B cell (primary cell): ENCODE results near the gene EGLN2. TPM values are rescaled to one million over a fixed set of nuclear protein-coding genes. Genes with fewer than 3 reads are reported as not detected.
"Not testable (repeated sequence)": the region's sequence is repeated elsewhere in the genome, so short reads cannot be mapped to it uniquely, and the experiment has no call there.

Experiments
- ATAC-seq: fragments of 200-7000 bp; cut with Tn5 transposase; one replicate; pipeline ENCODE4 v1.10.0; 2021; ENCODE audit warnings: low read depth, mild to moderate bottlenecking, moderate number of reproducible peaks, moderate library complexity
- CTCF ChIA-PET: fragments of 350-600 bp; sonication (Branson Sonifier 250); formaldehyde crosslinking; loops from one replicate; lab custom pipeline; 2021; ENCODE audit warnings: antibody characterized with exemption, inconsistent platforms; lab: Charles Lee
- POLR2A ChIA-PET: fragments of 350-600 bp; sonication (Branson Sonifier 250); formaldehyde crosslinking; loops from one replicate; lab custom pipeline; 2021; ENCODE audit warnings: antibody characterized with exemption; lab: Charles Lee
- DNase-seq: peaks from one replicate; pipeline ENCODE4 v3.0.0; 2013
- H2AFZ ChIP-seq: 2 replicates; pipeline ENCODE4 v1.6.1; 2012; ENCODE audit warnings: mild to moderate bottlenecking, low read depth, low read length; ENCODE audit not compliant: insufficient read depth, poor library complexity, severe bottlenecking
- H3K27ac ChIP-seq, 2 donors: 1 replicate in 1 of 2; 2 replicates in 1 of 2; pipeline ENCODE4 v1.5.1; 2012 to 2013; ENCODE audit warnings: low read length in 2 of 2, mild to moderate bottlenecking in 2 of 2, moderate library complexity in 1 of 2
- H3K27me3 ChIP-seq, 4 experiments: fragments of 200-600 bp in 1 of 4; sonication (generic) in 1 of 4; replicated peaks in 1 of 4; 1 replicate in 2 of 4; 2 replicates in 2 of 4; pipeline versions ENCODE4 v1.6.1 to v1.7.0; 2013 to 2016; ENCODE audit warnings: low read length in 3 of 4, mild to moderate bottlenecking in 2 of 4, mixed read lengths in 1 of 4, moderate library complexity in 1 of 4; ENCODE audit not compliant: insufficient read depth in 4 of 4, control insufficient read depth in 3 of 4; ENCODE audit errors: control extremely low read depth in 1 of 4
- H3K36me3 ChIP-seq, 2 experiments: replicated peaks in 1 of 2; 1 replicate in 1 of 2; 2 replicates in 1 of 2; pipeline versions ENCODE4 v1.6.1 to v1.7.1; 2013; ENCODE audit warnings: low read length in 1 of 2; ENCODE audit not compliant: insufficient read depth in 2 of 2, control insufficient read depth in 1 of 2; ENCODE audit errors: control extremely low read depth in 1 of 2, extremely low read depth in 1 of 2
- H3K4me1 ChIP-seq, 2 donors: fragments of 200-600 bp in 1 of 2; sonication (generic) in 1 of 2; 1 replicate in 1 of 2; 2 replicates in 1 of 2; pipeline versions ENCODE4 v1.5.1 to v1.6.1; 2013 to 2017; ENCODE audit warnings: low read length in 2 of 2; ENCODE audit not compliant: control insufficient read depth in 2 of 2, insufficient read depth in 2 of 2
- H3K4me2 ChIP-seq: replicated peaks from 2 replicates; pipeline ENCODE3; 2012; ENCODE audit warnings: mild to moderate bottlenecking, low read depth, low read length; ENCODE audit not compliant: poor library complexity, severe bottlenecking
- H3K4me3 ChIP-seq, 5 experiments: fragments of 200-600 bp in 1 of 5; sonication (generic) in 1 of 5; 1 replicate in 3 of 5; 2 replicates in 2 of 5; pipeline versions ENCODE4 v1.5.1 to v1.7.0; 2011 to 2016; ENCODE audit warnings: low read length in 4 of 5, mild to moderate bottlenecking in 4 of 5, low read depth in 2 of 5, control low read depth in 1 of 5, moderate library complexity in 1 of 5; ENCODE audit not compliant: insufficient read depth in 1 of 5; ENCODE audit errors: control extremely low read depth in 1 of 5, extremely low read depth in 1 of 5
- H3K79me2 ChIP-seq: fragments of 200-600 bp; sonication (generic); one replicate; pipeline ENCODE4 v1.6.0; 2016; ENCODE audit warnings: low read length; ENCODE audit not compliant: control insufficient read depth, insufficient read depth
- H3K9ac ChIP-seq: fragments of 200-600 bp; sonication (generic); 2 replicates; pipeline ENCODE4 v1.6.1; 2017; ENCODE audit warnings: mild to moderate bottlenecking, low read length, moderate library complexity
- H3K9me3 ChIP-seq, 3 donors: one replicate each; pipeline versions ENCODE4 v1.6.1 to v1.7.1; 2013; ENCODE audit warnings: low read length in 2 of 3; ENCODE audit not compliant: control insufficient read depth in 2 of 3, insufficient read depth in 1 of 3; ENCODE audit errors: control extremely low read depth in 1 of 3
- H4K20me1 ChIP-seq: 2 replicates; pipeline ENCODE4 v1.6.0; 2012; ENCODE audit warnings: mild to moderate bottlenecking, low read length; ENCODE audit not compliant: insufficient read depth, control insufficient read depth, poor library complexity, severe bottlenecking
- H3K27ac Mint-ChIP-seq: one replicate; pipeline ENCODE4 v1.8.0; 2021; ENCODE audit warnings: mixed read lengths
- H3K27me3 Mint-ChIP-seq: one replicate; pipeline ENCODE4 v1.8.0; 2021; ENCODE audit warnings: mixed read lengths
- H3K4me1 Mint-ChIP-seq: one replicate; pipeline ENCODE4 v1.8.0; 2021; ENCODE audit warnings: mixed read lengths
- H3K4me3 Mint-ChIP-seq: one replicate; pipeline ENCODE4 v1.8.0; 2021; ENCODE audit warnings: mixed read lengths
- H3K9me3 Mint-ChIP-seq: one replicate; pipeline ENCODE4 v1.8.0; 2022; ENCODE audit warnings: mixed read lengths; ENCODE audit not compliant: insufficient read depth
- EZH2 ChIP-seq: IDR thresholded peaks from 2 replicates; pipeline ENCODE4 v1.6.1; 2012; ENCODE audit warnings: borderline replicate concordance, low read depth, mild to moderate bottlenecking, moderate library complexity, low read length; ENCODE audit not compliant: insufficient read depth, poor library complexity, severe bottlenecking
- WGBS: methylation state at CpG from one replicate; pipeline ENCODE4 v1.1.5; 2013; ENCODE audit warnings: missing lambda C conversion rate; ENCODE audit not compliant: insufficient coverage; 5-methylcytosine and 5-hydroxymethylcytosine counted together
- intact Hi-C: fragments of 100-400 bp; cut with micrococcal nuclease; formaldehyde crosslinking; loops from one replicate; pipeline ENCODE4 v1.10.0; 2022
- polyA plus RNA-seq: library from polyadenylated mRNA; depleted of rRNA; stranded (reverse); fragments of >200 nt; gene quantifications from 2 replicates; pipeline ENCODE4 v1.2.3, GENCODE V29; 2012
- total RNA-seq, 2 donors: library from RNA; stranded (reverse); fragments of 120-200 nt in 1 of 2; gene quantifications; 1 replicate in 1 of 2; 2 replicates in 1 of 2; pipeline versions ENCODE4 v1.2.3 to v1.2.4, GENCODE V29; 2013 to 2022
- TF ChIP-seq, protein P1 (sequence below): fragments of 200-600 bp; IDR thresholded peaks from one replicate; pipeline ENCODE4 v1.8.0; 2022; ENCODE audit warnings: antibody characterized with exemption, mild to moderate bottlenecking

EGLN2 gene
- total and polyA plus RNA-seq, 2 donors (not counting 1 experiment from before 2014, with no cell fraction given): 130 to 178 TPM

DNA sequence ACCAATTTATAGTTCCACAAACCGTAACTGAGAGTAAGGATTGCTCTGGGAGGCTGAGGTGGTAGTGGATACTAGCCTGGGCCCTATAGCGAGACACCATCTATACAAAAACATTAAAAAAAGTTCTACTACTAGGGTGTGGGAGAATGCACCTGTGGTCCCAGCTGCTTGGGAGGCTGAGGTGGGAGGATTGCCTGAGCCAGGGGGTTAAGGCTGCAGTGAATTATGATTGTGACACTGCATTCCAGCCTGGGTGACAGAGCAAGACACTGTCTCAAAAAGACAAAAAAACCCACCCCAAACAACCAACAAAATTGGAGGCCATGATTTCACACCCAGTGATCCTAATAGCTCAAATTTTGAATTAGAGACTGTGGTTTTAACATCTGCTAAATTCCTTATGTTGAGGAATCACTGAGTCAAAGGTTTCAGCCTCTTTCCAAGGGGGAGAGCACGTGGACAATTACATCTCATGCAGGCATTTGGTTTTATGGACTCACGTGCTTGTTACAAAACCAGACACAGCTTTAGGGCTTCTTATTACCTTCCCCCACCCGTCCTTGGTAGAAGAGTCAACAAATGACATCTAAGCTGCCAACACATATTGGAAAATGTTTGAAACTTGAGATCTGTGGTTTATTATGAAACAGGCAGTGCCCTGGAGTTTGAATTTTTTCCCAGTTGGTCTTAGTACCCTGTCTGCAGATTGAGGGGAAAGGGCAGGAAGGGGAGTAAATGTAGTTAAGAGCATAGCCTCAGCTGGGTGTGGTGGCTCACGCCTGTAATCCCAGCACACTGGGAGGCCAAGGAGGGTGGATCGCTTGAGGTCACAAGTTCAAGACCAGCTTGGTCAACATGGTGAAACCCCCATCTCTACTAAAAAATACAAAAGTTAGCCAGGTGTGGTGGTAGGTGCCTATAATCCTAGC, 32.8 kb downstream of the EGLN2 start:
- intact Hi-C loops: no loop called here
- Mint-ChIP-seq H3K27ac (no peak overlapping the region), H3K4me3 (no peak overlapping the region), H3K4me1 (no peaks in the 10 kb centered on the region), H3K27me3 (no peaks in the 10 kb centered on the region), H3K9me3 (no peaks in the 10 kb centered on the region)
- Histone ChIP-seq H3K9ac (no peak overlapping the region), H3K4me3 (no peak overlapping the region), H3K36me3 (no peaks in the 10 kb centered on the region), H2AFZ (no peak overlapping the region), H4K20me1 (no peaks in the 10 kb centered on the region), H3K27ac (no peak overlapping the region), H3K9me3 (no peaks in the 10 kb centered on the region), H3K4me1 (no peaks in the 10 kb centered on the region), H3K79me2 (no peaks in the 10 kb centered on the region), H3K4me2 (no peak overlapping the region), H3K27me3 (no peaks in the 10 kb centered on the region)
- WGBS: 80% methylated on average over 1 of the region's 7 CpGs
- ATAC-seq (no peak), DNase-seq (peak; percentile 0)
- POLR2A ChIA-PET: interaction anchor here (0.6 kb wide), 1 partner anchor 370 kb away, joined by 3 read pairs; no protein-coding TSS in a partner anchor
- CTCF ChIA-PET: no interaction called here
- TF ChIP-seq, protein P1, sequence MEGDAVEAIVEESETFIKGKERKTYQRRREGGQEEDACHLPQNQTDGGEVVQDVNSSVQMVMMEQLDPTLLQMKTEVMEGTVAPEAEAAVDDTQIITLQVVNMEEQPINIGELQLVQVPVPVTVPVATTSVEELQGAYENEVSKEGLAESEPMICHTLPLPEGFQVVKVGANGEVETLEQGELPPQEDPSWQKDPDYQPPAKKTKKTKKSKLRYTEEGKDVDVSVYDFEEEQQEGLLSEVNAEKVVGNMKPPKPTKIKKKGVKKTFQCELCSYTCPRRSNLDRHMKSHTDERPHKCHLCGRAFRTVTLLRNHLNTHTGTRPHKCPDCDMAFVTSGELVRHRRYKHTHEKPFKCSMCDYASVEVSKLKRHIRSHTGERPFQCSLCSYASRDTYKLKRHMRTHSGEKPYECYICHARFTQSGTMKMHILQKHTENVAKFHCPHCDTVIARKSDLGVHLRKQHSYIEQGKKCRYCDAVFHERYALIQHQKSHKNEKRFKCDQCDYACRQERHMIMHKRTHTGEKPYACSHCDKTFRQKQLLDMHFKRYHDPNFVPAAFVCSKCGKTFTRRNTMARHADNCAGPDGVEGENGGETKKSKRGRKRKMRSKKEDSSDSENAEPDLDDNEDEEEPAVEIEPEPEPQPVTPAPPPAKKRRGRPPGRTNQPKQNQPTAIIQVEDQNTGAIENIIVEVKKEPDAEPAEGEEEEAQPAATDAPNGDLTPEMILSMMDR: no peak
- TF ChIP-seq EZH2: no peak

DNA sequence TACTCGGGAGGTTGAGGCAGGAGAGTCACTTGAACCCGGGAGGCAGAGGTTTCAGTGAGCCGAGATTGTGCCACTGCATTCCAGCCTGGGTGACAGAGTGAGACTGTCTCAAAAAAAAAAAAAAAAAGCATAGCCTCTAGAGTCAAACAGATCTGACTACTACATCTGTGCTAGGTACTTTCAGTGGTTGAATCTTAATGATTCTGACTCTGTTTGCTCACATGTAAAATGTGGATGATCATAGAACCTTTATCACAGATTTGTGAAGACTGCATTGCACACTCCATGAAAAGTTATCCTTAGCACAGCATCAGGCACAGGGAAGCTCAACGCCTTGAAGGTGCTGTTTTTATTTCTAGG, 33.4 kb downstream of the EGLN2 start:
- ATAC-seq, H3K4me3 Mint-ChIP-seq, H3K4me1 Mint-ChIP-seq, H3K9ac ChIP-seq, H3K27me3 ChIP-seq, H2AFZ ChIP-seq, intact Hi-C loops, H3K36me3 ChIP-seq, POLR2A ChIA-PET, H3K4me3 ChIP-seq, H3K27me3 Mint-ChIP-seq, H3K9me3 Mint-ChIP-seq, H3K27ac Mint-ChIP-seq, H3K9me3 ChIP-seq, H3K79me2 ChIP-seq, CTCF ChIA-PET, H3K4me2 ChIP-seq, H3K4me1 ChIP-seq, H4K20me1 ChIP-seq, H3K27ac ChIP-seq: not testable (repeated sequence)
- WGBS: no CpG with 5 or more reads among the region's 4 CpGs
- peak; percentile 0 for DNase-seq

DNA sequence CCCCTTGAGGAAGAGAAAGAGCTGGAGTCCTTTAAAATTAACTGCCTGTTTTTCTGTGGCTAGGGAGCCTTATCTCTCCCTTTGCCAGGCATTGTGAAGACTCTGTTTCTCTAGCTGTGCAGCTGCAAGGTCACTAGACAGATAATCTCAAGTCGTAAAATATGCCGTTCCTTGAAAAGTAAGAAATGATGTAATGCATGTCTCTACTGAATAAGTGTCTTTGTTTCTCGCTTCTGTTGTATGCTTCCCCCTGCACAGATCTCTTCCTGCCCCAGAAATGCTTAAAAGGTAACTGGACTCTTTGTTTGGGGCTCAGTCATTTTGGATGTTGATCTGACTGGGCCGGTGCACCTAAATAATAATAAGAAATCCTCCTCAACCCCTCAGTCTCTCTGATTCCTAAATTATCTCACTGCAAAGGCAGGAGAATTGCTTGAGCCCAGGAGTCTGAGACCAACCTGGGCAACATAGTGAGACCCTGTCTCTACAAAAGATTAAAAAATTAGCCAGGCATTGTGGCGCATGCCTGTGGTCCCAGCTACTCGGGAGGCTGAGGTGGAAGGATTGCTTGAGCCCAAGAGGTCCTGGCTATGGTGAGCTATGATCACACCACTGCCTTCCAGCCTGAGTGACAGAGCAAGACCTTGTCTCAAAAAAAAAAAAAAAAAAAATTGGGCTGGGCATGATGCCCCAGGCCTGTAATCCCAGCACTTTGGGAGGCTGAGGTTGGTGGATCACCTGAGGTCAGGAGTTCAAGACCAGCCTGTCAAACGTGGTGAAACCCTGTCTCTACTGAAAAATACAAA, 34.9 kb downstream of the EGLN2 start:
- H3K4me3 Mint-ChIP-seq, ATAC-seq, CTCF ChIA-PET, H3K9ac ChIP-seq, H3K27me3 Mint-ChIP-seq, H2AFZ ChIP-seq, H3K4me3 ChIP-seq, H4K20me1 ChIP-seq, H3K4me1 ChIP-seq, H3K27me3 ChIP-seq, H3K27ac Mint-ChIP-seq, H3K79me2 ChIP-seq, H3K4me1 Mint-ChIP-seq, intact Hi-C loops, H3K4me2 ChIP-seq, H3K9me3 Mint-ChIP-seq, H3K36me3 ChIP-seq, H3K27ac ChIP-seq, POLR2A ChIA-PET, H3K9me3 ChIP-seq: not testable (repeated sequence)
- no CpG with 5 or more reads among the region's 7 CpGs for WGBS
- peak; percentile 0 for DNase-seq
